ENCODE results near the gene ACAP1. TPM values are rescaled to one million over a fixed set of nuclear protein-coding genes. Genes with fewer than 3 reads are reported as not detected.

Gene ACAP1
- total and polyA plus RNA-seq, 9 donors = 4.7 to 12.1 (median 7.3) TPM

DNA sequence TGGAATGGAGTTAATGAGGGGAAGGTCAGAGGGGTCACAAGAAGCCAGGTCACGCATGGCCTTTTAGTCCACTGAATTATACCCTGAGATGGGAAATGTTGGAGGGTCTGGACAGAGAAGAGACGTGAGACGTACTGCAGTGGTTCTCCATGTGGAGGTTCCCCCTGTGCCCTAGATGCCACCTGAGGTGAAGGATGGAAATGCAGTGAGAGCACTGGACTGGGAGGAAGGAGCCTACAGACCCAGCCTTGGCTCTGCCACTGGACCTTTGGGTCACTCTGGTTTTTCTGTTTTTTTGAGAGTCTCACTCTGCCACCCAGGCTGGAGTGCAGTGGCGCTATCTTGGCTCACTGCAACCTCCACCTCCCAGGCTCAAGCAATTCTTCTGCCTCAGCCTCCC is 59.8 kb downstream of the ACAP1 start:
- H3K36me3 ChIP-seq (ENCODE audit: control insufficient read depth, insufficient read depth, low read length) = peaks cover 12% of the 10 kb centered on the region
- H3K4me1 ChIP-seq (ENCODE audit: control insufficient read depth, insufficient read depth, low read length) = peaks cover 21% of the 10 kb centered on the region
- 84% methylated on average over 3 of the region's 4 CpGs for WGBS (ENCODE audit: insufficient coverage)
- H3K9me3 ChIP-seq (replicated peaks; ENCODE audit: control insufficient read depth, low read depth, low read length) = no peaks in the 10 kb centered on the region
- DNase-seq = no peak
- no peaks in the 10 kb centered on the region for H3K27me3 ChIP-seq (ENCODE audit: control insufficient read depth, insufficient read depth, low read length)
- H3K27ac ChIP-seq (ENCODE audit: low read length) = no peak overlapping the region
- H3K4me3 ChIP-seq (ENCODE audit: low read length) = no peak overlapping the region

GRCh38 chr17:7398612-7399011 is 62.3 kb downstream of the ACAP1 start:
- no peak overlapping the region for H3K27ac ChIP-seq (ENCODE audit: low read length)

More at GRCh38 chr17:7398612-7399011, 62.3 kb downstream of the ACAP1 start:
- no peak for DNase-seq
- no peaks in the 10 kb centered on the region for H3K9me3 ChIP-seq (replicated peaks; ENCODE audit: control insufficient read depth, low read depth, low read length)
- H3K27me3 ChIP-seq (ENCODE audit: control insufficient read depth, insufficient read depth, low read length) = no peaks in the 10 kb centered on the region
- H3K36me3 ChIP-seq (ENCODE audit: control insufficient read depth, insufficient read depth, low read length) = no peaks in the 10 kb centered on the region
- no peak overlapping the region for H3K4me3 ChIP-seq (ENCODE audit: low read length)
- peaks cover 19% of the 10 kb centered on the region for H3K4me1 ChIP-seq (ENCODE audit: control insufficient read depth, insufficient read depth, low read length)
- WGBS (ENCODE audit: insufficient coverage) = 100% methylated on average over 1 of the region's 2 CpGs

Other genes with a start within 250 kb of the ACAP1 start
Only the 30 nearest of the 35 such genes appear.
- 1.5 TPM for gene ASGR1, start 157.2 kb upstream of the ACAP1 start, total RNA-seq
- gene ASGR1, start 157.2 kb upstream of the ACAP1 start, polyA plus RNA-seq (ENCODE audit: insufficient read depth in 1 of 8, insufficient read length in 8 of 8, low replicate concordance in 1 of 8) = 1 to 10 TPM; 1.5 to 3.4 (median 2.3) TPM
- 12.7 TPM for gene DLG4, start 116.7 kb upstream of the ACAP1 start, total RNA-seq
- 10 to 100 TPM; 16.7 to 33.9 (median 22.9) TPM for gene DLG4, start 116.7 kb upstream of the ACAP1 start, polyA plus RNA-seq (ENCODE audit: insufficient read depth in 1 of 8, insufficient read length in 8 of 8, low replicate concordance in 1 of 8)
- gene ACADVL, start 116.6 kb upstream of the ACAP1 start, total RNA-seq = 276 TPM
- 100 to 1,000 TPM; 251 to 312 (median 283) TPM for gene ACADVL, start 116.6 kb upstream of the ACAP1 start, polyA plus RNA-seq (ENCODE audit: insufficient read depth in 1 of 8, insufficient read length in 8 of 8, low replicate concordance in 1 of 8)
- gene DVL2, start 102.0 kb upstream of the ACAP1 start, total RNA-seq = 34.1 TPM
- 10 to 100 TPM; 31.2 to 43.3 (median 40.0) TPM for gene DVL2, start 102.0 kb upstream of the ACAP1 start, polyA plus RNA-seq (ENCODE audit: insufficient read depth in 1 of 8, insufficient read length in 8 of 8, low replicate concordance in 1 of 8)
- 29.1 TPM for gene PHF23, start 97.1 kb upstream of the ACAP1 start, total RNA-seq
- gene PHF23, start 97.1 kb upstream of the ACAP1 start, polyA plus RNA-seq (ENCODE audit: insufficient read depth in 1 of 8, insufficient read length in 8 of 8, low replicate concordance in 1 of 8) = 10 to 100 TPM; 32.8 to 47.8 (median 40.0) TPM
- gene GABARAP, start 94.1 kb upstream of the ACAP1 start, total RNA-seq = 324 TPM
- gene GABARAP, start 94.1 kb upstream of the ACAP1 start, polyA plus RNA-seq (ENCODE audit: insufficient read depth in 1 of 8, insufficient read length in 8 of 8, low replicate concordance in 1 of 8) = 100 to 1,000 TPM; 308 to 363 (median 333) TPM
- gene CTDNEP1, start 84.8 kb upstream of the ACAP1 start, total RNA-seq = 43.4 TPM
- 100 to 1,000 TPM; 152 to 181 (median 165) TPM for gene CTDNEP1, start 84.8 kb upstream of the ACAP1 start, polyA plus RNA-seq (ENCODE audit: insufficient read depth in 1 of 8, insufficient read length in 8 of 8, low replicate concordance in 1 of 8)
- gene ELP5, start 84.3 kb upstream of the ACAP1 start, total RNA-seq = 45.4 TPM
- 10 to 100 TPM; 36.7 to 64.6 (median 39.6) TPM for gene ELP5, start 84.3 kb upstream of the ACAP1 start, polyA plus RNA-seq (ENCODE audit: insufficient read depth in 1 of 8, insufficient read length in 8 of 8, low replicate concordance in 1 of 8)
- gene CLDN7, start 74.1 kb upstream of the ACAP1 start, total RNA-seq = 0.71 TPM
- 1 to 10 TPM in 7 of 8 donors, under 1 TPM in 1; 0.28 to 8.8 (median 2.0) TPM for gene CLDN7, start 74.1 kb upstream of the ACAP1 start, polyA plus RNA-seq (ENCODE audit: insufficient read depth in 1 of 8, insufficient read length in 8 of 8, low replicate concordance in 1 of 8)
- 21.3 TPM for gene SLC2A4, start 54.8 kb upstream of the ACAP1 start, total RNA-seq
- 10 to 100 TPM in 6 of 8 donors, 1 to 10 TPM in 2; 7.1 to 35.3 (median 24.5) TPM for gene SLC2A4, start 54.8 kb upstream of the ACAP1 start, polyA plus RNA-seq (ENCODE audit: insufficient read depth in 1 of 8, insufficient read length in 8 of 8, low replicate concordance in 1 of 8)
- 0.58 TPM for gene YBX2, start 41.9 kb upstream of the ACAP1 start, total RNA-seq
- 1 to 10 TPM in 6 of 8 donors, under 1 TPM in 2; 0.36 to 2.7 (median 1.4) TPM for gene YBX2, start 41.9 kb upstream of the ACAP1 start, polyA plus RNA-seq (ENCODE audit: insufficient read depth in 1 of 8, insufficient read length in 8 of 8, low replicate concordance in 1 of 8)
- 175 TPM for gene EIF5A, start 28.9 kb upstream of the ACAP1 start, total RNA-seq
- gene EIF5A, start 28.9 kb upstream of the ACAP1 start, polyA plus RNA-seq (ENCODE audit: insufficient read depth in 1 of 8, insufficient read length in 8 of 8, low replicate concordance in 1 of 8) = 100 to 1,000 TPM; 266 to 372 (median 330) TPM
- gene GPS2, start 21.2 kb upstream of the ACAP1 start, total RNA-seq = 34.7 TPM
- 10 to 100 TPM; 57.5 to 65.9 (median 59.8) TPM for gene GPS2, start 21.2 kb upstream of the ACAP1 start, polyA plus RNA-seq (ENCODE audit: insufficient read depth in 1 of 8, insufficient read length in 8 of 8, low replicate concordance in 1 of 8)
- 17.7 TPM for gene NEURL4, start 7.2 kb upstream of the ACAP1 start, total RNA-seq
- gene NEURL4, start 7.2 kb upstream of the ACAP1 start, polyA plus RNA-seq (ENCODE audit: insufficient read depth in 1 of 8, insufficient read length in 8 of 8, low replicate concordance in 1 of 8) = 10 to 100 TPM; 13.3 to 21.7 (median 19.2) TPM
- gene KCTD11, start 15.6 kb downstream of the ACAP1 start, total RNA-seq = 4.7 TPM
- 10 to 100 TPM in 1 of 8 donors, 1 to 10 TPM in 7; 6.8 to 10.5 (median 7.9) TPM for gene KCTD11, start 15.6 kb downstream of the ACAP1 start, polyA plus RNA-seq (ENCODE audit: insufficient read depth in 1 of 8, insufficient read length in 8 of 8, low replicate concordance in 1 of 8)
- gene TMEM95, start 18.6 kb downstream of the ACAP1 start, total RNA-seq = not detected
- not detected for gene TMEM95, start 18.6 kb downstream of the ACAP1 start, polyA plus RNA-seq (ENCODE audit: insufficient read depth in 1 of 8, insufficient read length in 8 of 8, low replicate concordance in 1 of 8)
- gene TNK1, start 44.6 kb downstream of the ACAP1 start, total RNA-seq = 0.31 TPM
- gene TNK1, start 44.6 kb downstream of the ACAP1 start, polyA plus RNA-seq (ENCODE audit: insufficient read depth in 1 of 8, insufficient read length in 8 of 8, low replicate concordance in 1 of 8) = 1 to 10 TPM in 2 of 8 donors, under 1 TPM in 6; 0.23 to 1.3 (median 0.70) TPM
- gene PLSCR3, start 58.0 kb downstream of the ACAP1 start, total RNA-seq = 14.2 TPM
- 10 to 100 TPM; 24.2 to 38.9 (median 30.0) TPM for gene PLSCR3, start 58.0 kb downstream of the ACAP1 start, polyA plus RNA-seq (ENCODE audit: insufficient read depth in 1 of 8, insufficient read length in 8 of 8, low replicate concordance in 1 of 8)
- 100 TPM for gene TMEM256, start 67.6 kb downstream of the ACAP1 start, total RNA-seq
- gene TMEM256, start 67.6 kb downstream of the ACAP1 start, polyA plus RNA-seq (ENCODE audit: insufficient read depth in 1 of 8, insufficient read length in 8 of 8, low replicate concordance in 1 of 8) = 10 to 100 TPM; 45.4 to 70.0 (median 57.7) TPM
- gene NLGN2, start 71.3 kb downstream of the ACAP1 start, total RNA-seq = 7.7 TPM
- gene NLGN2, start 71.3 kb downstream of the ACAP1 start, polyA plus RNA-seq (ENCODE audit: insufficient read depth in 1 of 8, insufficient read length in 8 of 8, low replicate concordance in 1 of 8) = 10 to 100 TPM; 20.6 to 36.2 (median 27.0) TPM
- not detected for gene SPEM1, start 83.8 kb downstream of the ACAP1 start, total RNA-seq
- not detected for gene SPEM1, start 83.8 kb downstream of the ACAP1 start, polyA plus RNA-seq (ENCODE audit: insufficient read depth in 1 of 8, insufficient read length in 8 of 8, low replicate concordance in 1 of 8)
- not detected for gene SPEM2, start 89.1 kb downstream of the ACAP1 start, total RNA-seq
- not detected for gene SPEM2, start 89.1 kb downstream of the ACAP1 start, polyA plus RNA-seq (ENCODE audit: insufficient read depth in 1 of 8, insufficient read length in 8 of 8, low replicate concordance in 1 of 8)
- not detected for gene SPEM3, start 92.3 kb downstream of the ACAP1 start, total RNA-seq
- under 1 TPM in 1 of 8 donors, not detected in 7; 0.26 TPM for gene SPEM3, start 92.3 kb downstream of the ACAP1 start, polyA plus RNA-seq (ENCODE audit: insufficient read depth in 1 of 8, insufficient read length in 8 of 8, low replicate concordance in 1 of 8)
- gene TMEM102, start 98.9 kb downstream of the ACAP1 start, total RNA-seq = 0.93 TPM
- gene TMEM102, start 98.9 kb downstream of the ACAP1 start, polyA plus RNA-seq (ENCODE audit: insufficient read depth in 1 of 8, insufficient read length in 8 of 8, low replicate concordance in 1 of 8) = 1 to 10 TPM in 4 of 8 donors, under 1 TPM in 4; 0.72 to 1.7 (median 0.95) TPM
- gene FGF11, start 103.0 kb downstream of the ACAP1 start, total RNA-seq = 1.6 TPM
- gene FGF11, start 103.0 kb downstream of the ACAP1 start, polyA plus RNA-seq (ENCODE audit: insufficient read depth in 1 of 8, insufficient read length in 8 of 8, low replicate concordance in 1 of 8) = 1 to 10 TPM; 1.0 to 4.8 (median 2.1) TPM
- 52.8 TPM for gene CHRNB1, start 108.5 kb downstream of the ACAP1 start, total RNA-seq
- 10 to 100 TPM; 58.0 to 80.8 (median 70.9) TPM for gene CHRNB1, start 108.5 kb downstream of the ACAP1 start, polyA plus RNA-seq (ENCODE audit: insufficient read depth in 1 of 8, insufficient read length in 8 of 8, low replicate concordance in 1 of 8)
- gene ZBTB4, start 143.1 kb downstream of the ACAP1 start, total RNA-seq = 14.1 TPM
- gene ZBTB4, start 143.1 kb downstream of the ACAP1 start, polyA plus RNA-seq (ENCODE audit: insufficient read depth in 1 of 8, insufficient read length in 8 of 8, low replicate concordance in 1 of 8) = 10 to 100 TPM; 20.1 to 31.6 (median 24.5) TPM
- gene SLC35G6, start 144.9 kb downstream of the ACAP1 start, total RNA-seq = not detected
- under 1 TPM in 6 of 8 donors, not detected in 2; 0.09 to 0.27 (median 0.18) TPM for gene SLC35G6, start 144.9 kb downstream of the ACAP1 start, polyA plus RNA-seq (ENCODE audit: insufficient read depth in 1 of 8, insufficient read length in 8 of 8, low replicate concordance in 1 of 8)
- gene POLR2A, start 147.8 kb downstream of the ACAP1 start, total RNA-seq = 30.9 TPM
- gene POLR2A, start 147.8 kb downstream of the ACAP1 start, polyA plus RNA-seq (ENCODE audit: insufficient read depth in 1 of 8, insufficient read length in 8 of 8, low replicate concordance in 1 of 8) = 10 to 100 TPM; 42.0 to 81.0 (median 60.8) TPM
- 13.2 TPM for gene TNFSF12, start 212.5 kb downstream of the ACAP1 start, total RNA-seq
- gene TNFSF12, start 212.5 kb downstream of the ACAP1 start, polyA plus RNA-seq (ENCODE audit: insufficient read depth in 1 of 8, insufficient read length in 8 of 8, low replicate concordance in 1 of 8) = 10 to 100 TPM; 22.2 to 35.9 (median 28.2) TPM